ENCODE results near the gene MAMDC2.
A peak's percentile ranks its signal among the peaks of the same experiment; 100 is the strongest.

The MAMDC2 gene, protein sequence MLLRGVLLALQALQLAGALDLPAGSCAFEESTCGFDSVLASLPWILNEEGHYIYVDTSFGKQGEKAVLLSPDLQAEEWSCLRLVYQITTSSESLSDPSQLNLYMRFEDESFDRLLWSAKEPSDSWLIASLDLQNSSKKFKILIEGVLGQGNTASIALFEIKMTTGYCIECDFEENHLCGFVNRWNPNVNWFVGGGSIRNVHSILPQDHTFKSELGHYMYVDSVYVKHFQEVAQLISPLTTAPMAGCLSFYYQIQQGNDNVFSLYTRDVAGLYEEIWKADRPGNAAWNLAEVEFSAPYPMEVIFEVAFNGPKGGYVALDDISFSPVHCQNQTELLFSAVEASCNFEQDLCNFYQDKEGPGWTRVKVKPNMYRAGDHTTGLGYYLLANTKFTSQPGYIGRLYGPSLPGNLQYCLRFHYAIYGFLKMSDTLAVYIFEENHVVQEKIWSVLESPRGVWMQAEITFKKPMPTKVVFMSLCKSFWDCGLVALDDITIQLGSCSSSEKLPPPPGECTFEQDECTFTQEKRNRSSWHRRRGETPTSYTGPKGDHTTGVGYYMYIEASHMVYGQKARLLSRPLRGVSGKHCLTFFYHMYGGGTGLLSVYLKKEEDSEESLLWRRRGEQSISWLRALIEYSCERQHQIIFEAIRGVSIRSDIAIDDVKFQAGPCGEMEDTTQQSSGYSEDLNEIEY

DNA sequence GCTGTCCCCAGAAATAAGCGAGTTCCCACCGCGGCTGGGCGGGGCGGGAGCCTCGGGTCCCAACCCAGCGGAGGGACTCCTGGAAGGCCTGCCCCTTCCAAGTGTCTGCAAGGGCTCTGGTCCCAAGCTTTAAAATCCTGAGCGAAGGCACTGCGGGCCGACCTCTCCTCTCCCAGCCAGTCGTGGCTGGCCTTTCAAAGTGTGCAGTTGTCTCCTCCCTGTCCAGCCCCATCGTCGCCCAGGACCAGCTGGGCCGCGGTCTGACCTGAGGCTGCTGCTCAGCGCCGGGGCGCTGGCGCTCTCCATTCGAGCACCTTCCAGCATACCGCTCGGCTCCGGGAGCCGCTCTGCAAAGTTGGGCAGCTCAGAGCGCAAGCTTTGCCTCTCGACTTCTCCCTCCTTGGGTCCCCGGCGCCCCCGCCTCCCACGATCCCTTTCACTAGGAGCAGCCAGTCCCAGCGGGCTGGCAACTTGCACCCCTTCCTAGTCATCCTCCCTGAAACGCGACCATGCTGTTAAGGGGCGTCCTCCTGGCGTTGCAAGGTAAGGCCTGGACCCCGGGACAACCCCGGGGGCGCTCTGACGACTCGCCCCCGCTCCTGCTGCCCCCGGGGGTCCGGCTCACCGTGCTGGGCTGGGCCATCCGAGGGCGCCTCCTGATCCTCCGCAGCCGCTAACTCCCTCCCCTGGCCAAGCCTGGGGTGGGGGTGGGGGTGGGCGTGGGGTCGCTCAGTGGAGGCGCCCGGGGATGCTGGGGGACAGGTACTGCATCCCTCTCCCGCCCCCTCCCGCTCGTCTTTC is at the start of gene MAMDC2:
Gene MAMDC2 (plus strand): TSS at position 160 of the 801 bp plus-strand sequence. CDS start 350 bp downstream, at position 510.
- peak; percentile 60 for DNase-seq (ENCODE audit: low spot score)

DNA sequence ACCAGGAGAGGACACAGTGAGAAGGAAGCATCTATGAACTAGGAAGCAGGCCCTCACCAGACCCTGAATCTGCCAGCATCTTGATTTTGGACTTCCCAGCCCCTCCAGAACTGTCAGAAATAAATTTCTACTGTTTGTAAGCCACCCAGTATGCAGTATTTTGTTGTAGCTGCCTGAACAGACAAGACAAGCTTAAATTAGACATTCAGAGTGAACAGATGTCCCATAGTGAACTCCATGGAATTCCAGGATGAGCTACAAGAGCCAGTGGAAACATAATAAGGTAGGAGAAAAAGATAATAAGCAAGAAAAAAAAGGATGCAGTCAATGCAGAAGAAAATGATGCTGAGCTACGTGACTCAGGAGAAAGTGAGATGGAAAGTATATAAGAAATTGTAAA is 47.8 kb upstream of the MAMDC2 start:
- DNase-seq (ENCODE audit: low spot score): no peak

DNA sequence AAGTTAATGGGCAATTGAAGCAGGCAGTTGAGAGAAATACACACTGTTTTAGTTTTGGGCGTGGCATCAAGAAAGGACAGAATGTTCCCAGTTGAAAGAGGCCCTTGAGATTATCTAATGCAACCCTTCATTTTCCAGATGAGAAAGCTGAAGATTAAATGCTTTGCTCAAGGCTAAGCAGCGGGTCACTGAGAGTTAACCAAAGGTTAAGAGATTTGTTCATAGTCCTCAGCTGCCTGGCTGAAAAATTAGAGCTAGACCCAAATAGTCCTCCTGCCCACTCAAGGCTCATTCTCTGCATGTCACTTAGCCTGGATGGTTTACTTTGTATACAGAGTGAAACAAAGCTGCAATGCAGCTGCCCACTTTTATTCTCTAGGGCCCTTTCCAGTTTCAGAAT is 46.7 kb upstream of the MAMDC2 start:
- DNase-seq (ENCODE audit: low spot score): no peak

DNA sequence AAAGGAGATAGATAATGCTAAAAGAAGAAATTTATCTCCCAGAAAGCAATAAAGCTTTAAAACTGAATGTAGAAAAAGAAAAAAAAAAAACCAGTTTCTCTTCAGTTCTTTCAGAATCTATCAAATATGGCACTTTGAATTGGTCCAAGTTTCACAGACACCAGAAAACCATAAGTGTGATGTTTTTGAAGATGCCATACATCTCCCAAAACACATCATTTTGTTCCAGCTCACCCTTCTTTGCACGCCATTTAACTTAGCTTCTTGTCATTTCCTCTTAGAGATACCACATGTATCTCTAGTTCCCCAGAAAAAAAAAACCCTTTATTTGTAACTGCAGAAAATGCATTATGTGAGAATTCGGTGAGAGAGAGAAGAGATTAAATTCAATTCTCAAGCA is 46.1 kb upstream of the MAMDC2 start:
- no peak for DNase-seq (ENCODE audit: low spot score)

DNA sequence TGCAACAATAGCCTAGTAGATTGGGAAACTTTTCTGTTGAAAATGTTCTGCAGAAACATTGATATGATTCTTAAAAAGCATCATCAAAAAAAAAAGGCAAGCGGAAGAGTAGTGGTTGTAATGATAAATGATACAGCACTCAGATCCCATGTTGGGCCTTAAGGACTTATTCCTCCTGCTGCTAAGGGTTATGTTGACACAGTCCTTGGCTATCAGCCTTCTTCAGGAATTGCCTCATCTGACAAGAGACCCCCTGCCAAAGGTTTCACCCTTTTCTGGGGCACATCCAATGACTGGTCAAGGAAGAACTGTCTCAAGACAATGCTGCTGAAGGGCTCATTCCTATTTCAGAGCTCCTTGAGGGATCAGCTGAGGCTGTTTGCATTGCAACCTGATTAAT is 44.3 kb upstream of the MAMDC2 start:
- no peak for DNase-seq (ENCODE audit: low spot score)

DNA sequence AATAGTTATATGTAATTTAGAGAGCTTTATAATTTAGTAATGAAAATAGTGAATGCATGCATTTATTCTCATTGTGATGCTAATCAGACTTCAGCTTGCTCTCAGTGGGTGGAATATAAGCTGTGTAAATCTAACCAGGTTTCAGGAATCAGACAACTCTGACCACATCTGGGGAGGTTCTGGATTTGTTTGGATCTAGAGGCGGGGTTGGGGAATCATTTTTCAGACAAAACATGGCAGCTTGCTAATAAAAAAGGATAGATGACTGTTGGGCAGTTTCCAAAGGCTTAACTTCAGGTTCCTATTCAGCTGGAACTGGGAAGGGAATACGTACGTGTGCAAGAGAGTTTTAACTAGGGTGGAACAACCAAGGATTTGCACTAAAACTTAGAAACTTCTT is 43.2 kb upstream of the MAMDC2 start:
- DNase-seq (ENCODE audit: low spot score): no peak

DNA sequence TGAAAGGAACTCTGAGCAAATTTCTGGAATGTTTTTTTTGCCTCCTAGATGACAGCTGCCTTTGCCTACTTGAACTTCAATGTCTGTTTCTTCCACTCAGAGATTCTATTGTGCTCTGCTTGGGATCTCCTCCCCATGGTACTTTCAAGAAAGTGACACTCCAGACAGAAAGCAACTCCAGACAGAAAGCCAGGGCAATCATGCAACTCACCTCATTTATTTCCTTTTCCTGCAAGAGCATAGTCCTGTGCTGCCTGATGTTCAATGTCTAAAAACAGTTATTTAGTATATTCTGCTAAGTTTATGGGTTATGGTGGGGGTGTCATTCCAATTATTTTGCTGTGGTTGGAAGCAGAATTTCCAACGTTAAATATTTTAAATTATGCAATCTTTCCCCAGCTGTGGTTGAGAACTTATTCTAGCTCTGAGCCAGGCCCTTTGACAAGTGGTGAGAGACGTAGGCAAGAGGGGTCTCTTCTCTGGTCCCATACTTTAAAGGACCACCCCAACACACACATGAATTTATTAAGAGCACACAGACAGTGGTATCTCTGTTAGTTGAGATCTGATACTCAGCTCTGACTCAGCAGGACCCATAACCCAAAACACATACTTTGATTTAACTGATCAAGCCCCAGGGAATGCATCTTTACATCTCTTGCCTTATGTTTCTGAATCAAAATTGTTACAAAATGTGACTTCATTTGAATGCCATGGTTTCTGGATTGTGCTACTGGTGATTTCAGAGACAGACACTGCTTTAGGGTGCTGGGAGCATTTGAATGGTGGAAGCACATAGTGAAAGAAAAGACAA is 39.5 kb upstream of the MAMDC2 start:
- peak; percentile 67 for DNase-seq (ENCODE audit: low spot score)

DNA sequence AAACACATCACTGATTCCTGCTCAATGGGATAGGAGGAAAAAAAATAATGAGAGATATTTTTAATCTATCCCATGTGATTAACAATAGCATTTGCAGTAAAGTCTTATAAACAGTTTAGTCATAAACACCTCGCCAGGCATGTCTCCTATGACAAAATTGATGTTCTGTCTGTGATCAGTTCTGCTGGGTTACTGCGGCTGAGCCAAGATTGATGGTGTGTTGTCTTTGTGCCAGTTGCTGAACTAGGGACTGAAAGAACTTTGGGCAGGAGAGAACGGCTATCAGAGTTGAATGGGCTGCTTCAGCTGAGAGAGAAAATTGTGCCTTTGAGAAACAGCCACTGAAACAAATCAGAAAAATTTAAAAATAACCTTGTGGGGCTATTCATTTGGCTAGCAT is 37.3 kb upstream of the MAMDC2 start:
- DNase-seq (ENCODE audit: low spot score): no peak

DNA sequence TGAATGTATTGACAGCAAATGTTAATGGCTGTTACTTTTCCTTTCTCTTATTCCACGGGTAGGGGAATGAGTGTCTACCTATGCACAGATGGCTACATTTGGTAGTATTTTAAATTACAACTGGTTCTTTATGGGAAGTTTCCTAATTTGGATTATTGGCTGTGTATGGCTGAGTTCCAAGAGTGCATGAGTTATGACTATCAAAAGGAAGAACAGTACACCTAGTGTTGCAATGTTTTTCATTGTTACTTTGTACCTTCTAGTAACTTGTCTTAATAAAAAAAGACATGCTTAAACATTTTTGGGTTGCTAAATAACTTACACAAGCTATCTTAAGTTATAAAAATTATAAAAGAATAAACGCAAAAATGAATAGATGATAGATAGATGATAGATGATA is 35.8 kb upstream of the MAMDC2 start:
- DNase-seq (ENCODE audit: low spot score): no peak

DNA sequence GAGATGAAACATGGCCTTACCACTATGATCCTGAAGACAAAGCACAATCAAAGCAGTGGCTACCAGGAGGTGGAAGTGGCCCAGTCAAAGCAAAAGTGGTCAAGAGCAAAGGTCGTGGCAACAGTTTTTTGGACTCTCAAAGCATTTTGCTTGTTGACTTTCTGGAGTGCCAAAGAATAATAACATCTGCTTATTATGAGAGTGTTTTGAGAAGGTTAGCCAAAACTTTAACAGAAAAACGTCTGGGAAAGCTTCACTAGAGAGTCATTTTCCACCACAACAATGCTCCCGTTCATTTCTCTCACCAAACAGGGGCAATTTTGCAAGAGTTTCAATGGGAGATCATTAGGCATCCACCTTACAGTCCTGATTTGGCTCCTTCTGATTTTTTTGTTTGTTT is 33.6 kb upstream of the MAMDC2 start:
- no peak for DNase-seq (ENCODE audit: low spot score)

DNA sequence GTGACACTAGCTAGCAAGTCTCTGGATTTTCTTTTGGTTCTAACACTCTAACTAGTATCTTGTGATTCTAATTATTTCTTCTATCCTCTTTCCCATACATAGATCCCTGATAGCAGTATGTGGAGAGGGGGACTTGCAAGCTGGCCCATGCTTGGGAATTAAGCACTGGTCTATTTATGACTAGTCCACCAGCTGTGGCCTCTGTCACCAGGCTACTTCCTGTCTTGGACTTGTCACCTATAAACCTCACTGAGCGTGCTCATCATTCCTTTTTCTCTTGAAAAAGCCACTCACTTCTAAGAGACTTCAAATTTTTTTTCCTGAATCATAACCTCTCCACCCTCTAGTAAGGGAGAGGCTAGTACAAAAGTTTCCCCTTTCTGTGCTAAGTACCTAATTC is 32.3 kb upstream of the MAMDC2 start:
- DNase-seq (ENCODE audit: low spot score): peak; percentile 46

DNA sequence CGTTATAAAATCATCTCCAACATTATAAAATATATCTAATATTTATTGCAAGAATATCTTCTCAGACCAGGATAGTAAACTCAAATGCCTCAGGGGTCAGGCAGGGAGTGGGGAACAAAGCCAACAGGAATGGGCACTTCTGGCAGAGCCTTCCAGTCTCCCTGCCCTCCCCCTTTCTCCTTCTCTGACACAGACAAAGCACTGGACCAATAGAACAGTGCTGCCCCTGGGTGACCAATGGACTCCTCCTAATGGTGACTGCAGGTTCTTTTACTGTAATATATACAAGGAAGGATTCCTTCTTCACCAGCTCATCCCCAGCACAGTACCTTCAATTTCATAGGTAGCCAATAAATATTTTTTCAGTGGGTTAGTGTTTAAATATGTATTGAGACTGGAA is 31.1 kb upstream of the MAMDC2 start:
- DNase-seq (ENCODE audit: low spot score): no peak

DNA sequence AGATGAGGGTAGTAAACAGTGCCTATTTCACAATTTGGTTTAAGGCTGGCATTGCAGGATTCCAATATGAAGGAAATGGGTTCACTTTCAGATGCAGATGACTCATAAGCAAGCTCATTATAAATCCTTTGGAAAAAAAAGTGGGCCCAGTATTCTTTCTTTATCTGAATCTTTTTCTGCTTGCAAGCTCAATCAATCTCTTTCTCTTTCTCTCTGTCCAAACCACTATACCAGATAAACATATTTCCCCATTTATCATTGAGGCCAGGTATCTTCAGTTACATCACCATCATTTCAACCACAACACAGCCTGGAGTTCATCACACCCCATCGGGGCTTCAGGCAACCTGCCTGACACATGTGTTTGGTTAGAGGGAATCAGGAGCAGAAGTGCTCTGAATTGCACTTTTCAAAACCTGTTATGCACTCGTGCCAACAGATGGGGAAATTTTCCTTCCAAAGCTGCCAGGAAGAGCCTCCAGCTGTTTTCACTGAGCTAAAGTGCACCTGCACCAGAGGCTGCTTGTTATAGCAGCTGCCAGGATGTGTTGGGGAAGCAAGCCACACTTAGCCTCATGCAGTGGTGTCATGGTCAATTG is 30.0 kb upstream of the MAMDC2 start:
- peak; percentile 36 for DNase-seq (ENCODE audit: low spot score)

DNA sequence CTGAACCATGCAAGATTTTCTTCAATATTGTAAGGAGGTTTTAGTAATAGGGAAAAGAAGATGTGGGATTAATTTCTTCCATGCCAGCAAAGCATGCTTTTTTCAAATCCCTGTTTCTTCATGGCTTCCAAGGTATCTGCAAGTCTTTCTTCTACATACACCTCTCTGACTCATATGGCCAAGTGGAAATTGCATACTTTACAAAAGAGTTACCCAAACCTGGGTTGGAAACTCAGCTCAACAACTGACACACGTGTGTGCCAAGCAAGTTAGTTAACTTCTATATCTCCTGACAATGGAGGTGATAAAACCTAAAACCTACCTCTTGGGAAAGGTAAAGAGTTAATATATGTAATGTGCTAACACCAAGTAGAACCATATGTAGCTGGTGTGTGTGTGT is 28.5 kb upstream of the MAMDC2 start:
- no peak for DNase-seq (ENCODE audit: low spot score)

DNA sequence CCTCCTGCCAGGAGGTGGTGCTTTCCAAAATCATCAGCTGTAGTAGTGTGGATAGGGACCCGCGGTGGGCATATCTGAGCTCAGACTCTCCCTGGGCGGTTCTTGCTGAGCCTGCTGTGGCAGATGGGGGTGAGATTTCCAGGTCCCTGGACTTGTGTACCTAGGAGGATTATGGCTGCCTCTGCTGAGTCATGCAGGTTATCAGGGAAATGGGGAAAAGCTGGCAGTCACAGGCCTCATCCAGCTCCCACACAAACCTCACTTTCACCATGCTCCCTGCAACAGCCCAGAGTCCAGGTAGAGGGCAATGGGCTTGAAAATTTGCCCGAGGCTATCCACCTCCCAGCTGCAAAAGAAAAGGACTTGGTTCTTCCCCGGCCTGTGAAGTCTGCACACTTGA is 23.4 kb upstream of the MAMDC2 start:
- DNase-seq (ENCODE audit: low spot score): peak; percentile 59

DNA sequence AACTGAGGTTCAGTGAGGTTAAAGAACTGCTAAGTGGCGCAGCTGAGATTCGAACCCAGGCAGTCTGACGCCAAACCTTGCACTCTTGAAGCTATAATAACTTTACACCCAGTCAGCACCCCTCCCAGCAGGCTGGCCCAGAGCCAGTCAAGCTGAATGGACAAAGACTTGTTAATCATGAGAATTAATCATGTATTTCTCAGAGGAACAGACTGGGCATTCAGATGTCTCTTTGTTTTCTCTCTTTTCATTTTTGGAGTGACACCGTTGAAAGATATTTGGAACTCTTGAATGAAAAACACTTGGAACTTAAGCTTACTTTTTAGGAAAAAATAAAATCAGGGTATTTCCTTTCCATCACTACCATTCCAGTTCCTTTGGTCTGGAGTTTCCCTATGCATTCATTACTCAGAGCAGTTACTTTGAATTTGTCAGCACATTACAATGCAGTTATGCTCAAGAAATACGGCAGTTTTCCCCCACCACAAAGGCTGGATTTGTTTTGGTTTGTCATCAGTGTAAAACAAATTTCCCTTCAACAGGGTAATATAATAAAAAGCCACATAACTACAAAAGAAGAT is 22.6 kb upstream of the MAMDC2 start:
- DNase-seq (ENCODE audit: low spot score): peak; percentile 96

DNA sequence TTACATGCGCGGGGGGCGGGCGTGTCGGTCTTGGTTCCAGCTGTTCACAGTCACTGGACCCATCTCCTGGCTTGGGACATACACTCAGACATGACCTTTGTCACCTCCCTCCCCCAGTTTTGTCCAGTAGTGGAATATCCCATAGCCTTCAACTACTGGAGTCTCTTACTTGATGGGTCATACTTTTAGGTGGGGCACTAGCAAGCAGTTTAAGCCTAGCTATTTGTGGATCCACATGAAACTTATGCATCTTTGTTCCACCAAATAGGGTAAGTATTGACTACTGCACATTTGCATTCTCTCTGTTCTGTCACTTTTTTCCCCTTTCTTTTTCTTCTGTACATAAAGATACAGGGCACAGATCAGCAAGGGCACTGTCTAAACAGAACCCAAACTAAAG is 15.4 kb upstream of the MAMDC2 start:
- no peak for DNase-seq (ENCODE audit: low spot score)

DNA sequence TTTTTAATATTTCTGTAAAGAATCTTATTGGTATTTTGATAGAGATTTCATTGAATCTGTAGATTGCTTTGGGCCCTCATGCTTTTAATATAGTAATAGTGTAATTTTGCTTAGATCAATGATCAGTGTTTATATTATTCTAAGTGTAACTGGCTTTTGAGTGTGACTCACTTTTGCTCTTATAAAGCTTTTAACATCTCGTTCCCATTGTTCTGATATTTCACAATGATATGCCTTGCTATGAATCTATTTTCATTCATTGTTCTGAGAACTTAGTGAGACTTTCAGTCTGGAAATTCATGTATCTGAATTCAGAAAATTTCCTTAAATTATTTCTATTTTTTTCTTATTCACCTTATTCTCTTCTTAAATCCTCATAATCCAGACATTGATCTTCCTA is 13.5 kb upstream of the MAMDC2 start:
- DNase-seq (ENCODE audit: low spot score): no peak

DNA sequence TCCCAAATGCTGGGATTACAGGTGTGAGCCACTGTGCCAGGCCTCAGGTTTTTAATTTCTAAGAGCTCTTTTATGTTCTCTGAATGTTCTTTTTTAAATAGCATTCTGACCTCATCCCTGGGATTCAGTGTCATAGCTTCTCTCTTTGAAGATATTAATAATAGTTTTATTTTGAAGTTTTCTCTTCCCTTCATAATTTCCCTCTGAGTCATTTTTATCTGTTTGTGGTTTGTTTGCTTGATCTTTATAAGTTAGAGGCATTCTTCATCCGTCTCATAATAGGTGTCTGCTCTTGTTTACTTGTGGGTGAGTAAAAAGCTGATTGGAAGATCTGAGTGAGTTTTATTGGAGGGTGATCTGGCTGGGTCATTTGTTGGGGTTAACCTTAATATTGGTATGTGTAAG is 12.5 kb upstream of the MAMDC2 start:
- peak; percentile 51 for DNase-seq (ENCODE audit: low spot score)

DNA sequence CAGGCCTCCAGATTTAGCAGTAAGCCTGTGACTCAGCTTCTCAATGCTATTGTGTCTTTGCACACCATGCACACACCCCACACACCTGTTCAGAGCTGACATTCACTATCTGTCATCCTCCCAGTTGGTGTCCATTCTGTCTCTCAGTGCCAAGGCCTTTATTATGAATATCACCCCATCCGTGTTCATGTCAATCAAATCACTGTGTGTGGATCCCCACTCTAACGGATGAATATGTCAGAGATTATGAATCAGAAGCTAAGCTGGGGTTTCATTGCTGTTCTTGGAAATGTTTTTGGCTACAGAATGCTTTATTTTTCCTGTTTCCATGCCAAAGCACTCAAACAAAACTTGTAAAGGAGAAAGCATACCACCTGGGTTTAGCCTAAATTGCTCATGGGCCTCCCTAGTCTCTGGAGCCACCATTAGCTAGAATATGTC is 9.4 kb upstream of the MAMDC2 start:
- peak; percentile 10 for DNase-seq (ENCODE audit: low spot score)

DNA sequence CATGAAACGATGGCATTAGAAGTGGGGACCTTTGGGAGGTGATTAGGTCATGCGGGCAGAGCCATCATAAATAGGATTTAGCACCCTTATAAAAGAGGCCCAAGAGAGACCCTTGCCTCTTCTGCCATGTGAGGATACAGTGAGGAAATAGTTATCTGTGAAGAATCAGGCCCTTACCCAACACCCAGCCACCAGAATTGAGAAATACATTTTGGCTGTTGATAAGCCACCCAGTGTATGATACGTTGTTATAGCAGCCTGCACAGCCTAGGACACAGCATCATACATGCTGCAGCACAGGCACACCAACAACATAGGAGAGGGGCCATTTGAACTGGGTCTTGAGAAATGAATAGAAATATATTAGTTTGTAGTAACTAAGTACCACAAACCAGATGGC is 8.0 kb upstream of the MAMDC2 start:
- no peak for DNase-seq (ENCODE audit: low spot score)

Measured in kidney tubule cell (primary cell).